ENCODE measurements around the gene KNCN. TPM values are rescaled to one million over a fixed set of nuclear protein-coding genes. Genes with fewer than 3 reads are reported as not detected.

Gene KNCN
- not detected in 2 replicates for total RNA-seq

- H3K4me3 ChIP-seq (ENCODE audit: low read depth, low read length), result no peak within 1 kb of the TSS
- DNase-seq (ENCODE audit: low read depth), result no peak
- TF ChIP-seq, protein P1, sequence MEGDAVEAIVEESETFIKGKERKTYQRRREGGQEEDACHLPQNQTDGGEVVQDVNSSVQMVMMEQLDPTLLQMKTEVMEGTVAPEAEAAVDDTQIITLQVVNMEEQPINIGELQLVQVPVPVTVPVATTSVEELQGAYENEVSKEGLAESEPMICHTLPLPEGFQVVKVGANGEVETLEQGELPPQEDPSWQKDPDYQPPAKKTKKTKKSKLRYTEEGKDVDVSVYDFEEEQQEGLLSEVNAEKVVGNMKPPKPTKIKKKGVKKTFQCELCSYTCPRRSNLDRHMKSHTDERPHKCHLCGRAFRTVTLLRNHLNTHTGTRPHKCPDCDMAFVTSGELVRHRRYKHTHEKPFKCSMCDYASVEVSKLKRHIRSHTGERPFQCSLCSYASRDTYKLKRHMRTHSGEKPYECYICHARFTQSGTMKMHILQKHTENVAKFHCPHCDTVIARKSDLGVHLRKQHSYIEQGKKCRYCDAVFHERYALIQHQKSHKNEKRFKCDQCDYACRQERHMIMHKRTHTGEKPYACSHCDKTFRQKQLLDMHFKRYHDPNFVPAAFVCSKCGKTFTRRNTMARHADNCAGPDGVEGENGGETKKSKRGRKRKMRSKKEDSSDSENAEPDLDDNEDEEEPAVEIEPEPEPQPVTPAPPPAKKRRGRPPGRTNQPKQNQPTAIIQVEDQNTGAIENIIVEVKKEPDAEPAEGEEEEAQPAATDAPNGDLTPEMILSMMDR (conservative IDR thresholded peaks at IDR 0.05; ENCODE audit: low read depth, low read length), result no peak
Measured at GRCh38 chr1:46551597-46552095, at the start of gene KNCN. Gene KNCN (minus strand): TSS chr1:46551647. CDS start chr1:46551215, 432 bp downstream.

- no peak for DNase-seq (ENCODE audit: low read depth)
- TF ChIP-seq, protein P1 (conservative IDR thresholded peaks at IDR 0.05; ENCODE audit: low read depth, low read length), result no peak
- H3K4me3 ChIP-seq (ENCODE audit: low read depth, low read length), result no peak overlapping the region
Measured at GRCh38 chr1:46599059-46599970, 47.9 kb upstream of the KNCN start.

- TF ChIP-seq, protein P1 (conservative IDR thresholded peaks at IDR 0.05; ENCODE audit: low read depth, low read length), result no peak
- DNase-seq (ENCODE audit: low read depth), result no peak
Measured at GRCh38 chr1:46596846-46597245, 45.4 kb upstream of the KNCN start.

DNA sequence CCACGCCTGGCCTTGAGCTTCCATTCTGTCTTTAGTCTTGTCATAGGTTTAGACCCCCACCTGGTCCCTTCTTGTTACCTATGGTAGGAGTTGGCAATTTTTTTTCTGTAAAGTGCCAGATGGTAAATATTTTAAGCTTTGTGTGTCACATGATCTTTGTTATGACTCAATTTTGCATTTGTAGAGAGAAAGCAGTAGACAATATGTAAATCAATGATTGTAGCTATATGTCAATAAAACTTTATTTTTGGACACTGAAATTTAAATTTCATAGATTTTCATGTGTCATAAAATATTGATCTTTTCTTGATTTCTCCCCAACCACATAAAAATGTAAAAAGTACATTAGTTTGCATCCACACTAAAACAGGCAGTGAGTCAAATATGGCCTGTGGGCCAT lies 44.6 kb upstream of the KNCN start:
- no peak for DNase-seq (ENCODE audit: low read depth)
- TF ChIP-seq, protein P1 (conservative IDR thresholded peaks at IDR 0.05; ENCODE audit: low read depth, low read length), result no peak

More at GRCh38 chr1:46596846-46597245, 45.4 kb upstream of the KNCN start:
- H3K4me3 ChIP-seq (ENCODE audit: low read depth, low read length), result no peak overlapping the region

DNA sequence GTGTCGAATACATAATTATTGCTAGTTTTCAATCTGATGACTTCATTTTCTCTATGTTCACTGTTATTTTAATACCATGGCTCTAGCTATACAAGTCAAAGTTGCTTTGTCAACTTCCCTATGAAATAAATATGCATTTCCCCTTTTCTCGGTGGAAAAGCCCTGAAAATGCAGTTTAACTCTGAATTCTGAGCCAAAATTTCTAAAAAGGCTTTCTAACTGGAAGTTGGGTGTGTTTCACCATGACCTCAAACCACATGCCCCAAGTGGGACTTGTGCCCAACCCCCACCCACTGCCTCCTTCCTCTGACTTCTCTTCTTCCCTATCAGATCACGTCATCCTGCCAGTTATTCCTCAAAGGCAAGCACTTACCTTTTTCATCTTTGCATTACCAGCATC lies 43.7 kb upstream of the KNCN start:
- TF ChIP-seq, protein P1 (conservative IDR thresholded peaks at IDR 0.05; ENCODE audit: low read depth, low read length), result no peak
- H3K4me3 ChIP-seq (ENCODE audit: low read depth, low read length), result no peak overlapping the region
- no peak for DNase-seq (ENCODE audit: low read depth)

More for the DNA sequence above, 44.6 kb upstream of the KNCN start:
- H3K4me3 ChIP-seq (ENCODE audit: low read depth, low read length), result no peak overlapping the region

DNA sequence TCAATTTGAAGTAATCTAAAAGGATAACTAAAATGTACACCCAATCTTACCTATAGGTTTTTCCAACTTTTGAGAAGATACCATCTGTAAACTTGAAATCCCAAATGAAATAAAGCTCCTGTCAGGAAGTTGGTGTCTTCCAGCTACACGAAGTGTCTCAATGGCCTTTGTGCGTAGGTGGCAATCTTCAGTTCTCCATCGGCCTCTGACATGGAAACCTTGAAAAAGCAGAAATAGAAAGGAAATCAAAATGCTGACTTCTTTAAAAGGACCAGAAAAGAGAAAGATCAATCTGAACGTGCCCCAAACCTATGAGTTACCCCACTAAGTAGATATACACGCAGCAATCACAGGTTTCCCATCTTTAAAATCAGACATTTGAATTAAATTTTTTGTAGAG lies 42.6 kb upstream of the KNCN start:
- H3K4me3 ChIP-seq (ENCODE audit: low read depth, low read length), result no peak overlapping the region
- TF ChIP-seq, protein P1 (conservative IDR thresholded peaks at IDR 0.05; ENCODE audit: low read depth, low read length), result no peak
- DNase-seq (ENCODE audit: low read depth), result no peak

Measured in epithelial cell of proximal tubule (primary cell).